Measurements from ENCODE around the gene MRPL3. TPM values are rescaled to one million over a fixed set of nuclear protein-coding genes. Genes with fewer than 3 reads are reported as not detected.

Gene MRPL3
- polyA plus RNA-seq, 3 donors = 20.9 to 66.3 (median 62.9) TPM

DNA sequence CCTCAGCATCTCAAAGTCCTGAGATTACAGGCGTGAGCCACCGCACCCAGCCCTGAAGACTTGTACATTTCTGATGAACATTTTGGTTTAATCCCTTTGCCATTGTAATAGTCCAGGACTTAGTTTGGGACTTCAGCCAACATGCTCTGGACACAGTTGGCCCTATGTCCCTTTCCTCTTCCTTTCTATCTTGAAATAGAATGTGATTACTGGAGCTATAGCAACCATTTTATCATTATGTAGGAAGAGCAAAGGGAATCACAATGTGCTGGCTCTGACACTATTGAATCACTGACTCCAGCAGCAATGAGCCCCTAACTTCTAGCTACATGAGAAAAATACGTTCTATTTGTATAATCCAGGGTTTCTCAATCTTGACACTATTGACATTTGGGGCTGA is 34.8 kb upstream of the MRPL3 start:
- Mint-ChIP-seq H3K4me1 (no peaks in the 10 kb centered on the region), H3K36me3 (no peaks in the 10 kb centered on the region), H3K27ac (no peak overlapping the region), H3K4me3 (no peak overlapping the region), H3K9me3 (no peaks in the 10 kb centered on the region), H3K27me3 (ENCODE audit: low read depth in 3 of 3) (peaks cover 0 to 2% (median 0%) of the 10 kb centered on the region in 3 donors)
- Histone ChIP-seq H3K9me3 (replicated peaks in 1 of 2; ENCODE audit: control insufficient read depth in 1 of 2, insufficient read depth in 1 of 2, low read length in 2 of 2) (no peaks in the 10 kb centered on the region), H3K4me3 (replicated peaks in 1 of 3; ENCODE audit: low read depth in 2 of 3, low read length in 3 of 3) (no peak overlapping the region), H3K27me3 (ENCODE audit: control insufficient read depth in 2 of 2, insufficient read depth in 2 of 2, low read length in 2 of 2) (no peaks in the 10 kb centered on the region), H3K36me3 (replicated peaks in 1 of 2; ENCODE audit: control insufficient read depth in 1 of 2, insufficient read depth in 2 of 2, low read length in 2 of 2) (no peaks in the 10 kb centered on the region), H3K79me2 (ENCODE audit: insufficient read depth, low read length) (no peaks in the 10 kb centered on the region), H3K9ac (ENCODE audit: insufficient read depth, low read length, poor library complexity, severe bottlenecking) (no peak overlapping the region), H3K4me1 (ENCODE audit: control insufficient read depth in 1 of 2, insufficient read depth in 2 of 2, low read length in 2 of 2) (no peaks in the 10 kb centered on the region), H4K20me1 (ENCODE audit: insufficient read depth, low read length) (no peaks in the 10 kb centered on the region), H3K27ac (ENCODE audit: low read depth in 1 of 2, low read length in 2 of 2) (no peak overlapping the region), H3K4me2 (replicated peaks; ENCODE audit: extremely low read depth, low read length, poor library complexity, severe bottlenecking) (no peak overlapping the region), H2AFZ (ENCODE audit: insufficient read depth, low read depth, low read length, poor library complexity, severe bottlenecking) (no peak overlapping the region)
- DNase-seq = no peak
- 100% methylated on average over 1 of the region's 3 CpGs for WGBS (ENCODE audit: insufficient coverage)
- intact Hi-C loops (cut with micrococcal nuclease) = no loop called here
- no peak for TF ChIP-seq CTCF (IDR thresholded peaks at IDR 0.05)

DNA sequence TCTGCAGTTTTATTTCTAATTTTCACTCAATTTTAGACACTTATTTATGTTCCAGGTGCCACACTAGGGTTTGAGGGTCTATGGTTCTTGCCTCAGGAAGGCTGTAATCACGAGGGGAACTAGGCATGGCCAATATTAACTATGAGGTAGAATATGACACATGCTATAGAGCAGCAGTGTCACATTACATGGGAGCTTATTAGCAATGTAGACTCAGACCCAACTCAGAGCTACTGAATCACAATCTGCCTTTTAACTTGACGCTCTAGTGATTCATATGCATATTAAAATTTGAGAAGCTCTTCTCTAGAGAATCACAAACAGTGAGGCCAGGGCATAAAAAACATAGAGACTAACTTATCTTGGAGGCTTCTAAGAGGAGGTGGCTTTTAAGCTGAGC is 32.8 kb upstream of the MRPL3 start:
- Histone ChIP-seq H3K36me3 (replicated peaks in 1 of 2; ENCODE audit: control insufficient read depth in 1 of 2, insufficient read depth in 2 of 2, low read length in 2 of 2) (no peaks in the 10 kb centered on the region), H3K9me3 (replicated peaks in 1 of 2; ENCODE audit: control insufficient read depth in 1 of 2, insufficient read depth in 1 of 2, low read length in 2 of 2) (no peaks in the 10 kb centered on the region), H3K79me2 (ENCODE audit: insufficient read depth, low read length) (no peaks in the 10 kb centered on the region), H3K9ac (ENCODE audit: insufficient read depth, low read length, poor library complexity, severe bottlenecking) (no peak overlapping the region), H4K20me1 (ENCODE audit: insufficient read depth, low read length) (no peaks in the 10 kb centered on the region), H3K27ac (ENCODE audit: low read depth in 1 of 2, low read length in 2 of 2) (no peak overlapping the region), H2AFZ (ENCODE audit: insufficient read depth, low read depth, low read length, poor library complexity, severe bottlenecking) (no peak overlapping the region), H3K27me3 (ENCODE audit: control insufficient read depth in 2 of 2, insufficient read depth in 2 of 2, low read length in 2 of 2) (no peaks in the 10 kb centered on the region), H3K4me2 (replicated peaks; ENCODE audit: extremely low read depth, low read length, poor library complexity, severe bottlenecking) (no peak overlapping the region), H3K4me1 (ENCODE audit: control insufficient read depth in 1 of 2, insufficient read depth in 2 of 2, low read length in 2 of 2) (no peaks in the 10 kb centered on the region), H3K4me3 (replicated peaks in 1 of 3; ENCODE audit: low read depth in 2 of 3, low read length in 3 of 3) (no peak overlapping the region)
- Mint-ChIP-seq H3K27me3 (ENCODE audit: low read depth in 3 of 3) (peaks cover 0 to 3% (median 2%) of the 10 kb centered on the region in 3 donors), H3K4me1 (no peaks in the 10 kb centered on the region), H3K27ac (no peak overlapping the region), H3K4me3 (no peak overlapping the region), H3K36me3 (no peaks in the 10 kb centered on the region), H3K9me3 (peaks cover 0 to 2% (median 0%) of the 10 kb centered on the region in 7 donors)
- DNase-seq = no peak
- intact Hi-C loops (cut with micrococcal nuclease) = no loop called here
- no CpG with 5 or more reads among the region's 2 CpGs for WGBS (ENCODE audit: insufficient coverage)
- TF ChIP-seq CTCF (IDR thresholded peaks at IDR 0.05) = no peak

Data from CD14-positive monocyte (primary cell).